SK-N-MC (cell line): ENCODE measurements around the gene OPCML.

ENCODE experiments used
- DNase-seq: peaks from one replicate; pipeline ENCODE4 v3.0.0-alpha.2; 2011; ENCODE audit warnings: low read depth, low spot score
- H3K27ac ChIP-seq: fragments of 200-600 bp; sonication (generic); 2 replicates; pipeline ENCODE4 v1.5.1; 2016; ENCODE audit warnings: mixed run types
- H3K36me3 ChIP-seq: fragments of 200-600 bp; sonication (generic); 2 replicates; pipeline ENCODE4 v1.6.1; 2017; ENCODE audit warnings: antibody characterized with exemption, low read length, mixed read lengths; ENCODE audit not compliant: insufficient read depth
- H3K4me3 ChIP-seq: fragments of 200-600 bp; sonication (generic); 2 replicates; pipeline ENCODE4 v1.5.1; 2016
- H3K9ac ChIP-seq: fragments of 200-600 bp; sonication (generic); 2 replicates; pipeline ENCODE4 v1.8.0; 2017; ENCODE audit warnings: mixed run types, mixed read lengths; ENCODE audit not compliant: insufficient read length
- H3K9me3 ChIP-seq: fragments of 200-600 bp; sonication (generic); 2 replicates; pipeline ENCODE4 v1.6.1; 2017; ENCODE audit warnings: low read depth, mild to moderate bottlenecking, antibody characterized with exemption, low read length, moderate library complexity, mixed read lengths
- EZH2 ChIP-seq: fragments of 200-600 bp; sonication (generic); IDR thresholded peaks from one replicate; pipeline ENCODE4 v1.6.1; 2017; ENCODE audit warnings: antibody characterized with exemption
- FOXP2 ChIP-seq: optimal IDR thresholded peaks from 2 replicates; pipeline ENCODE3; 2011; ENCODE audit warnings: mild to moderate bottlenecking, moderate library complexity; ENCODE audit not compliant: insufficient read depth; ENCODE audit errors: extremely low read length, control extremely low read depth
- POLR2AphosphoS5 ChIP-seq: IDR thresholded peaks from 2 replicates; pipeline ENCODE4 v1.6.1; 2012; ENCODE audit warnings: mild to moderate bottlenecking, low read depth, low read length, borderline replicate concordance

Gene OPCML

DNA sequence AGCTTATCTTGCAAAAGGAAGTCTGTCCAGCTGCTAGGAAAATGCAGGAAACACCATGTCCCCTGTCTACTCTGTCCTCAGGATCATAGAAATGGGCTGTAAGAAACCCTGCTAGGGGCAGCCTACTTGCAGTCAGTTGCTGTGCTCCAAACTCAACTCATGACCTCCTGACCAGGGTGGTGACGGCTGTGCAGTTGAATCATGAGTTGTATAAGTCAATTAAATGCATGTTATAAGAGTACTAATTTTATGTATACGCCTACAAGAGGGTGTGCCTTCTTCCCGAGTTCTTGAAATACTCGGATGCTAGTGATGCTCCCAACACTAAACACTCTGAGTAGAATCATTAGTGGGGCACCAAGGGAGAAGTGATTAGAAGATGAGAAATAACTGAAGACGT is 776.4 kb downstream of the OPCML start:
- Histone ChIP-seq H3K9ac (no peak overlapping the region), H3K9me3 (no peaks in the 10 kb centered on the region), H3K4me3 (no peak overlapping the region), H3K27ac (no peak overlapping the region), H3K36me3 (no peaks in the 10 kb centered on the region)
- no peak for DNase-seq
- TF ChIP-seq POLR2AphosphoS5 (no peak), FOXP2 (no peak), EZH2 (no peak)

DNA sequence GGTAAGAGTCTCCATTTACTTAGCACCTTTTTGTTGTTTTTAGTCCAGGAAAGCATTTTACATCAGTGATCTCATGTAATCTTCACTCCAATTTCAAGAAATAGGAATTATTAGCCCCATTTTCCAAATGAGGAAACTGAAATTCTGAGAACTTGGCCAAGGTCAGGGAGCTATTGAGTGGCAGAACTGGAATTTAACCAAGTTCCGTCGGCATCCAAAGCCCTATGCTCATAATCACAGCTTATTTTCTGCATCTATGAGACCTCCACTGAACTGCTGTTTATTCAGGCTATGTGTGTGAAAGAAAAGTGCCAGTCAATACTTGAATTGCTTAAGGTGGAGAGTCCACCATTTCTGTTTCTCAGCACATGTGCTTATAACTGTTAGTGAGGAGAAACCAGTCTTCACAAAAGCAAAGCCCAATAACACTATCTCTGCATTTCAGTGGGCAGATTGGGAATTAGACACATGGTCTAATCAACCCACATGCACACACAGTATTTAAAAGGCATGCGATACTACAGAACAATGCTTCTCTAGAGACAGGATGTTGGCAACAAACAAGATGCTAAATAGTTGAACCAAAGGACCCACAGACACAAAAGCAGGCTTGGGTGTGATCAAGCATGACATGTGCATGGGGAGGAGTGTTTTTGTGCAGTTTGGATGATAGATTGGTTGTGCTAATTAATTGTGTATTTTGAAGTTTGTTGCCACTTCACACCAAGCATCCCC is 780.6 kb downstream of the OPCML start:
- Histone ChIP-seq H3K9ac (no peak overlapping the region), H3K4me3 (no peak overlapping the region), H3K36me3 (no peaks in the 10 kb centered on the region), H3K27ac (no peak overlapping the region), H3K9me3 (no peaks in the 10 kb centered on the region)
- TF ChIP-seq FOXP2, result no peak
- no peak for TF ChIP-seq EZH2
- TF ChIP-seq POLR2AphosphoS5, result no peak
- DNase-seq, result no peak

- Histone ChIP-seq H3K27ac (no peak overlapping the region), H3K36me3 (no peaks in the 10 kb centered on the region), H3K9ac (no peak overlapping the region), H3K9me3 (no peaks in the 10 kb centered on the region), H3K4me3 (no peak overlapping the region)
- DNase-seq, result no peak
- TF ChIP-seq EZH2 (no peak), FOXP2 (no peak), POLR2AphosphoS5 (no peak)
These were observed 786.0 kb downstream of the OPCML start for GRCh38 chr11:132746305-132746704.

GRCh38 chr11:132745306-132745705 is 787.0 kb downstream of the OPCML start:
- Histone ChIP-seq H3K9me3 (no peaks in the 10 kb centered on the region), H3K36me3 (no peaks in the 10 kb centered on the region), H3K4me3 (no peak overlapping the region), H3K27ac (no peak overlapping the region), H3K9ac (no peak overlapping the region)
- no peak for DNase-seq
- TF ChIP-seq POLR2AphosphoS5 (no peak), EZH2 (no peak), FOXP2 (no peak)

GRCh38 chr11:132744771-132745170 is 787.5 kb downstream of the OPCML start:
- no peak overlapping the region for H3K27ac ChIP-seq
- no peaks in the 10 kb centered on the region for H3K36me3 ChIP-seq
- no peak for DNase-seq
- H3K9ac ChIP-seq, result no peak overlapping the region
- TF ChIP-seq POLR2AphosphoS5, result no peak
- no peak for TF ChIP-seq FOXP2
- no peak for TF ChIP-seq EZH2
- H3K9me3 ChIP-seq, result no peaks in the 10 kb centered on the region
- no peak overlapping the region for H3K4me3 ChIP-seq

- Histone ChIP-seq H3K4me3 (no peak overlapping the region), H3K9me3 (no peaks in the 10 kb centered on the region), H3K9ac (no peak overlapping the region), H3K36me3 (no peaks in the 10 kb centered on the region), H3K27ac (no peak overlapping the region)
- TF ChIP-seq EZH2 (no peak), FOXP2 (no peak), POLR2AphosphoS5 (no peak)
- DNase-seq, result no peak
These were observed 788.7 kb downstream of the OPCML start for GRCh38 chr11:132743601-132744000.

DNA sequence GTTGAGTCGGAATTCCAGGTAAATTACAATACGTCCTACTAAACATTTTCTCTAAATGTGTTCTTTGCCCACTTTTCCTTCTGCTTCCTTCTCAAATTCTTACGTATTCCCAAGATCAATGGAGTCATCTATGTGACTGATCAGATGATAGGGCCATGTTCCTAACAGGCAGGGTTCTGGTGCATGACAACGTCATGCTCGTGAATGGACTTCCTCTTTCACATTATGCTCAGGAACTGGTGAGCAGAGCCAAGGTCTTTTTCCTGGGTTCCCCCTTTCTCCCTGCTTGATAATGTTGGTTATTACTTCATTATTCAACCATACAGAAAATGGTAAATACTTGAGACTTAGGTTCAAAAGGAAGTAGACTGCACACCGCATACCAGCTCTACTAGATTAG is 789.4 kb downstream of the OPCML start:
- TF ChIP-seq FOXP2 (no peak), EZH2 (no peak), POLR2AphosphoS5 (no peak)
- Histone ChIP-seq H3K27ac (no peak overlapping the region), H3K9me3 (no peaks in the 10 kb centered on the region), H3K4me3 (no peak overlapping the region), H3K36me3 (no peaks in the 10 kb centered on the region), H3K9ac (no peak overlapping the region)
- DNase-seq, result no peak

GRCh38 chr11:132734217-132734616 is 798.1 kb downstream of the OPCML start:
- no peak overlapping the region for H3K9ac ChIP-seq
- no peak for DNase-seq
- no peak overlapping the region for H3K4me3 ChIP-seq
- no peak overlapping the region for H3K27ac ChIP-seq
- no peaks in the 10 kb centered on the region for H3K9me3 ChIP-seq
- no peaks in the 10 kb centered on the region for H3K36me3 ChIP-seq
- TF ChIP-seq FOXP2, result no peak
- no peak for TF ChIP-seq POLR2AphosphoS5
- TF ChIP-seq EZH2, result no peak

GRCh38 chr11:132728026-132728425 is 804.3 kb downstream of the OPCML start:
- Histone ChIP-seq H3K27ac (no peak overlapping the region), H3K4me3 (no peak overlapping the region), H3K9me3 (no peaks in the 10 kb centered on the region), H3K36me3 (no peaks in the 10 kb centered on the region), H3K9ac (no peak overlapping the region)
- no peak for TF ChIP-seq POLR2AphosphoS5
- no peak for TF ChIP-seq EZH2
- TF ChIP-seq FOXP2, result no peak
- no peak for DNase-seq
